ENCODE data around the gene SEC14L3.

SEC14L3 gene

GRCh38 chr22:30486118-30486517 is 14.3 kb upstream of the SEC14L3 start:
- no peak overlapping the region for H3K9ac ChIP-seq (ENCODE audit: low read length)
- H3K4me1 ChIP-seq (ENCODE audit: low read length), result no peaks in the 10 kb centered on the region
- no peaks in the 10 kb centered on the region for H3K9me3 ChIP-seq (replicated peaks; ENCODE audit: insufficient read depth, low read length)
- no peaks in the 10 kb centered on the region for H3K79me2 ChIP-seq (ENCODE audit: low read length)
- H3K27me3 ChIP-seq (replicated peaks; ENCODE audit: insufficient read depth, low read length), result peaks cover 72% of the 10 kb centered on the region
- no peaks in the 10 kb centered on the region for H4K20me1 ChIP-seq (ENCODE audit: insufficient read depth, low read length)
- no peaks in the 10 kb centered on the region for H3K36me3 ChIP-seq (replicated peaks; ENCODE audit: insufficient read depth, low read length)
- no peak for DNase-seq
- no peaks in the 10 kb centered on the region for H3F3A ChIP-seq (ENCODE audit: insufficient read depth, low read length)
- H3K27ac ChIP-seq (ENCODE audit: low read length), result no peak overlapping the region
- H3K4me3 ChIP-seq (ENCODE audit: low read length), result no peak overlapping the region
- no peak overlapping the region for H3K4me2 ChIP-seq (ENCODE audit: low read depth, low read length)
- no peaks in the 10 kb centered on the region for H3K9me2 ChIP-seq (replicated peaks; ENCODE audit: insufficient read depth, low read length)
- no peak overlapping the region for H2AFZ ChIP-seq (ENCODE audit: low read length)
- TF ChIP-seq EZH2 (optimal IDR thresholded peaks at IDR 0.05; ENCODE audit: low read depth, low read length) (no peak), CTCF (IDR thresholded peaks at IDR 0.05; ENCODE audit: low read length) (no peak), EZH2phosphoT487 (IDR thresholded peaks at IDR 0.05; ENCODE audit: low read length) (no peak)

GRCh38 chr22:30485362-30485988 is 13.7 kb upstream of the SEC14L3 start:
- DNase-seq, result peak; percentile 43
- H4K20me1 ChIP-seq (ENCODE audit: insufficient read depth, low read length), result no peaks in the 10 kb centered on the region
- H3K9me2 ChIP-seq (replicated peaks; ENCODE audit: insufficient read depth, low read length), result no peaks in the 10 kb centered on the region
- H3K9ac ChIP-seq (ENCODE audit: low read length), result no peak overlapping the region
- H3K27ac ChIP-seq (ENCODE audit: low read length), result no peak overlapping the region
- no peaks in the 10 kb centered on the region for H3K9me3 ChIP-seq (replicated peaks; ENCODE audit: insufficient read depth, low read length)
- no peak overlapping the region for H3K4me3 ChIP-seq (ENCODE audit: low read length)
- H3K36me3 ChIP-seq (replicated peaks; ENCODE audit: insufficient read depth, low read length), result no peaks in the 10 kb centered on the region
- no peak overlapping the region for H2AFZ ChIP-seq (ENCODE audit: low read length)
- TF ChIP-seq CTCF (IDR thresholded peaks at IDR 0.05; ENCODE audit: low read length) (peak; percentile 95), EZH2phosphoT487 (IDR thresholded peaks at IDR 0.05; ENCODE audit: low read length) (no peak), EZH2 (optimal IDR thresholded peaks at IDR 0.05; ENCODE audit: low read depth, low read length) (no peak)
- H3K79me2 ChIP-seq (ENCODE audit: low read length), result no peaks in the 10 kb centered on the region
- no peaks in the 10 kb centered on the region for H3F3A ChIP-seq (ENCODE audit: insufficient read depth, low read length)
- no peak overlapping the region for H3K4me2 ChIP-seq (ENCODE audit: low read depth, low read length)
- peaks cover 71% of the 10 kb centered on the region for H3K27me3 ChIP-seq (replicated peaks; ENCODE audit: insufficient read depth, low read length)
- H3K4me1 ChIP-seq (ENCODE audit: low read length), result no peaks in the 10 kb centered on the region

- DNase-seq, result no peak
- no peaks in the 10 kb centered on the region for H3K79me2 ChIP-seq (ENCODE audit: low read length)
- no peaks in the 10 kb centered on the region for H4K20me1 ChIP-seq (ENCODE audit: insufficient read depth, low read length)
- H3K4me2 ChIP-seq (ENCODE audit: low read depth, low read length), result no peak overlapping the region
- no peaks in the 10 kb centered on the region for H3K4me1 ChIP-seq (ENCODE audit: low read length)
- H3K9me3 ChIP-seq (replicated peaks; ENCODE audit: insufficient read depth, low read length), result no peaks in the 10 kb centered on the region
- TF ChIP-seq CTCF (IDR thresholded peaks at IDR 0.05; ENCODE audit: low read length), result no peak
- TF ChIP-seq EZH2 (optimal IDR thresholded peaks at IDR 0.05; ENCODE audit: low read depth, low read length), result no peak
- TF ChIP-seq EZH2phosphoT487 (IDR thresholded peaks at IDR 0.05; ENCODE audit: low read length), result no peak
- H2AFZ ChIP-seq (ENCODE audit: low read length), result no peak overlapping the region
- no peak overlapping the region for H3K9ac ChIP-seq (ENCODE audit: low read length)
- no peaks in the 10 kb centered on the region for H3F3A ChIP-seq (ENCODE audit: insufficient read depth, low read length)
- no peak overlapping the region for H3K27ac ChIP-seq (ENCODE audit: low read length)
- peaks cover 71% of the 10 kb centered on the region for H3K27me3 ChIP-seq (replicated peaks; ENCODE audit: insufficient read depth, low read length)
- no peak overlapping the region for H3K4me3 ChIP-seq (ENCODE audit: low read length)
- no peaks in the 10 kb centered on the region for H3K36me3 ChIP-seq (replicated peaks; ENCODE audit: insufficient read depth, low read length)
- H3K9me2 ChIP-seq (replicated peaks; ENCODE audit: insufficient read depth, low read length), result no peaks in the 10 kb centered on the region
Measured at GRCh38 chr22:30483169-30483568, 11.4 kb upstream of the SEC14L3 start.

All from MM.1S (cell line).